CD14-positive monocyte (primary cell): ENCODE measurements around the gene HERC4. TPM values are rescaled to one million over a fixed set of nuclear protein-coding genes. Genes with fewer than 3 reads are reported as not detected.

Experiments used
- DNase-seq, 3 donors: peaks; one replicate each; pipeline ENCODE4 v3.0.0-alpha.2; 2011 to 2022
- H2AFZ ChIP-seq: 2 replicates; pipeline ENCODE4 v1.6.0; 2012; ENCODE audit warnings: mild to moderate bottlenecking, low read depth, low read length, inconsistent platforms; ENCODE audit not compliant: insufficient read depth, poor library complexity, severe bottlenecking
- H3K27ac ChIP-seq, 2 donors: 1 replicate in 1 of 2; 2 replicates in 1 of 2; pipeline ENCODE4 v1.5.1; 2012 to 2013; ENCODE audit warnings: low read length in 2 of 2, control low read depth in 1 of 2, inconsistent platforms in 1 of 2, low read depth in 1 of 2, mild to moderate bottlenecking in 1 of 2
- H3K27me3 ChIP-seq, 2 donors: one replicate each; pipeline versions ENCODE4 v1.6.0 to v1.6.1; 2011 to 2013; ENCODE audit warnings: low read length in 2 of 2; ENCODE audit not compliant: control insufficient read depth in 2 of 2, insufficient read depth in 2 of 2
- H3K36me3 ChIP-seq, 2 donors: replicated peaks in 1 of 2; 1 replicate in 1 of 2; 2 replicates in 1 of 2; pipeline versions ENCODE4 v1.5.1 to v1.6.1; 2012 to 2013; ENCODE audit warnings: low read length in 2 of 2, control low read depth in 1 of 2, inconsistent platforms in 1 of 2, mild to moderate bottlenecking in 1 of 2; ENCODE audit not compliant: insufficient read depth in 2 of 2, control insufficient read depth in 1 of 2
- H3K4me1 ChIP-seq, 2 donors: 1 replicate in 1 of 2; 2 replicates in 1 of 2; pipeline versions ENCODE4 v1.5.1 to v1.6.1; 2012 to 2013; ENCODE audit warnings: low read length in 2 of 2, control low read depth in 1 of 2, inconsistent platforms in 1 of 2, mild to moderate bottlenecking in 1 of 2, moderate library complexity in 1 of 2; ENCODE audit not compliant: insufficient read depth in 2 of 2, control insufficient read depth in 1 of 2
- H3K4me2 ChIP-seq: replicated peaks from 2 replicates; pipeline ENCODE3; 2012; ENCODE audit warnings: low read length, moderate library complexity, mild to moderate bottlenecking; ENCODE audit not compliant: poor library complexity, severe bottlenecking; ENCODE audit errors: extremely low read depth
- H3K4me3 ChIP-seq, 3 experiments: fragments of 200-600 bp in 1 of 3; sonication (generic) in 1 of 3; replicated peaks in 1 of 3; 1 replicate in 2 of 3; 2 replicates in 1 of 3; pipeline ENCODE4 v1.5.1; 2011 to 2013; ENCODE audit warnings: low read length in 3 of 3, mild to moderate bottlenecking in 3 of 3, control low read depth in 2 of 3, low read depth in 2 of 3, inconsistent platforms in 1 of 3, moderate library complexity in 1 of 3
- H3K79me2 ChIP-seq: 2 replicates; pipeline ENCODE4 v1.6.0; 2012; ENCODE audit warnings: mild to moderate bottlenecking, control low read depth, inconsistent platforms, low read length, moderate library complexity; ENCODE audit not compliant: insufficient read depth
- H3K9ac ChIP-seq: 2 replicates; pipeline ENCODE4 v1.6.0; 2017; ENCODE audit warnings: low read length, mild to moderate bottlenecking; ENCODE audit not compliant: insufficient read depth, poor library complexity, severe bottlenecking
- H3K9me3 ChIP-seq, 2 donors: replicated peaks in 1 of 2; 1 replicate in 1 of 2; 2 replicates in 1 of 2; pipeline versions ENCODE4 v1.5.1 to v1.6.1; 2012 to 2013; ENCODE audit warnings: low read length in 2 of 2, control low read depth in 1 of 2; ENCODE audit not compliant: control insufficient read depth in 1 of 2, insufficient read depth in 1 of 2
- H4K20me1 ChIP-seq: 2 replicates; pipeline ENCODE4 v1.6.0; 2012; ENCODE audit warnings: mild to moderate bottlenecking, low read length, control low read depth, moderate library complexity; ENCODE audit not compliant: insufficient read depth
- H3K27ac Mint-ChIP-seq, 7 donors: one replicate each; pipeline ENCODE4 v1.8.0; 2020; ENCODE audit warnings: mild to moderate bottlenecking in 7 of 7, mixed read lengths in 7 of 7, moderate library complexity in 6 of 7, inconsistent platforms in 2 of 7
- H3K27me3 Mint-ChIP-seq, 3 donors: one replicate each; pipeline ENCODE4 v1.8.0; 2021 to 2022; ENCODE audit warnings: low read depth in 3 of 3, mild to moderate bottlenecking in 3 of 3, mixed read lengths in 3 of 3, moderate library complexity in 3 of 3, inconsistent platforms in 1 of 3
- H3K36me3 Mint-ChIP-seq, 2 donors: one replicate each; pipeline ENCODE4 v1.8.0; 2020; ENCODE audit warnings: mixed read lengths in 2 of 2, inconsistent platforms in 1 of 2, mild to moderate bottlenecking in 1 of 2
- H3K4me1 Mint-ChIP-seq: one replicate; pipeline ENCODE4 v1.8.0; 2020; ENCODE audit warnings: mild to moderate bottlenecking, mixed read lengths
- H3K4me3 Mint-ChIP-seq, 2 donors: one replicate each; pipeline ENCODE4 v1.8.0; 2020; ENCODE audit warnings: mild to moderate bottlenecking in 2 of 2, mixed read lengths in 2 of 2, moderate library complexity in 1 of 2
- H3K9me3 Mint-ChIP-seq, 7 donors: one replicate each; pipeline ENCODE4 v1.8.0; 2020 to 2022; ENCODE audit warnings: mixed read lengths in 7 of 7, mild to moderate bottlenecking in 6 of 7, moderate library complexity in 6 of 7, inconsistent platforms in 2 of 7
- CTCF ChIP-seq: fragments of 200-600 bp; IDR thresholded peaks from one replicate; pipeline ENCODE4 v1.8.0; 2022; ENCODE audit warnings: antibody characterized with exemption, mild to moderate bottlenecking
- WGBS: methylation state at CpG from one replicate; pipeline ENCODE4 v1.1.5; 2013; ENCODE audit warnings: missing lambda C conversion rate; ENCODE audit not compliant: insufficient coverage; 5-methylcytosine and 5-hydroxymethylcytosine counted together
- intact Hi-C, 2 donors: fragments of 100-400 bp; cut with micrococcal nuclease; formaldehyde crosslinking; loops; one replicate each; pipeline versions ENCODE4 v1.15.0 to v1.15.1; 2023
- polyA plus RNA-seq, 3 donors: library from polyadenylated mRNA; depleted of rRNA in 1 of 3; unstranded in 2 of 3; stranded (reverse) in 1 of 3; fragments of 300-500 nt in 2 of 3; fragments of >200 nt in 1 of 3; fragmentation: Illumina TruSeq in 2 of 3; gene quantifications; 1 replicate in 2 of 3; 2 replicates in 1 of 3; pipeline ENCODE4 v1.2.3, GENCODE V29; 2012 to 2021

HERC4 gene
- polyA plus RNA-seq, 3 donors = 10.7 to 17.5 (median 14.3) TPM

DNA sequence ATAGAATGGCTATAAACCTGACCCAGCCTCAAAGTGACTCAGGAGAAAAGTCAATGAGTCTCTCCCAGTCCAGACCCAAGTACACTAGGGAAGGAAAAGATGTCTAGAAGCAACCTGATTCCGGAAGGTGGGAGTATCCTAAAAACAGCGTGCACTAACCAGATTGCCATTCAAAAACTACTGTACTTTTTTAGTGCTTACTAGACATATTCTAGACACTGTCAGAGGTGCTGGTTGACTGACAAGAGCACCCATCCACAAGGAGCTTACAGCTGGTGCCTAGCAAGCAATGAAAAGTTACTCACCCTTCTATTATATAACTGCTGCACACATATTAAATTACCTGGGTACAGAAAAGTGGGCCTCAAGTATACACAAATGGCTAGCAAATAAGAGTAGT, 109.6 kb downstream of the HERC4 start:
- Mint-ChIP-seq H3K9me3 (peaks cover 0 to 4% (median 0%) of the 10 kb centered on the region in 7 donors), H3K27me3 (peaks cover 0 to 3% (median 0%) of the 10 kb centered on the region in 3 donors), H3K36me3 (peaks cover 61 to 78% of the 10 kb centered on the region in 2 donors), H3K4me3 (no peak overlapping the region), H3K27ac (no peak overlapping the region), H3K4me1 (peaks cover 5% of the 10 kb centered on the region)
- Histone ChIP-seq H3K27me3 (no peaks in the 10 kb centered on the region), H2AFZ (no peak overlapping the region), H3K4me1 (no peaks in the 10 kb centered on the region), H3K4me3 (no peak overlapping the region), H3K9me3 (no peaks in the 10 kb centered on the region), H3K79me2 (no peaks in the 10 kb centered on the region), H3K36me3 (peaks cover 41 to 80% of the 10 kb centered on the region in 2 donors), H3K27ac (no peak overlapping the region), H4K20me1 (peaks cover 3% of the 10 kb centered on the region), H3K9ac (no peak overlapping the region), H3K4me2 (no peak overlapping the region)
- no peak for TF ChIP-seq CTCF
- DNase-seq = no peak
- intact Hi-C loops = no loop called here
- WGBS = 100% methylated on average over 2 of the region's 2 CpGs

- H3K4me2 ChIP-seq = no peak overlapping the region
- H3K79me2 ChIP-seq = no peaks in the 10 kb centered on the region
- no peaks in the 10 kb centered on the region for H3K27me3 ChIP-seq
- H3K4me3 Mint-ChIP-seq = no peak overlapping the region
- H3K36me3 ChIP-seq = peaks cover 20 to 51% of the 10 kb centered on the region in 2 donors
- H3K9me3 ChIP-seq = no peaks in the 10 kb centered on the region
- H3K9ac ChIP-seq = no peak overlapping the region
- no peak for DNase-seq
- peaks cover 35 to 43% of the 10 kb centered on the region in 2 donors for H3K36me3 Mint-ChIP-seq
- no peak for TF ChIP-seq CTCF
- no peaks in the 10 kb centered on the region for H3K9me3 Mint-ChIP-seq
- no peak overlapping the region for H3K27ac Mint-ChIP-seq
- WGBS = 100% methylated on average over 3 of the region's 8 CpGs
- no peak overlapping the region for H2AFZ ChIP-seq
- H3K4me3 ChIP-seq = no peak overlapping the region
- no peaks in the 10 kb centered on the region for H4K20me1 ChIP-seq
- intact Hi-C loops = no loop called here
- no peak overlapping the region for H3K27ac ChIP-seq
- no peaks in the 10 kb centered on the region for H3K27me3 Mint-ChIP-seq
- no peaks in the 10 kb centered on the region for H3K4me1 Mint-ChIP-seq
- H3K4me1 ChIP-seq = no peaks in the 10 kb centered on the region
Measured at GRCh38 chr10:67959839-67960476, 115.1 kb downstream of the HERC4 start.
